ENCODE measurements around the gene ABR. TPM values are rescaled to one million over a fixed set of nuclear protein-coding genes. Genes with fewer than 3 reads are reported as not detected.

Gene ABR
- total RNA-seq, 1 experiment from 2014 or later = 35.4 TPM

GRCh38 chr17:1177016-1177700, 2.6 kb downstream of the ABR start:
- intact Hi-C loops (cut with micrococcal nuclease) = no loop called here
- peaks cover 3% of the 10 kb centered on the region; the same call in 1 of the 2 replicates for H3K4me1 ChIP-seq (ENCODE audit: insufficient read depth, low read length)
- H3K27me3 ChIP-seq (ENCODE audit: low read length) = no peaks in the 10 kb centered on the region
- ChIA-PET CTCF (interaction anchor here (0.6 kb wide), 1 partner anchor 119 kb away, joined by 3 read pairs; no protein-coding TSS in a partner anchor), POLR2A (ENCODE audit: unreplicated experiment) (no interaction called here)
- DNase-seq = peak; percentile 19
- no peaks in the 10 kb centered on the region for H3K36me3 ChIP-seq (ENCODE audit: low read depth, low read length)
- no peak overlapping the region for H2AFZ ChIP-seq (ENCODE audit: low read length)
- H3K4me3 ChIP-seq (ENCODE audit: low read length) = no peak overlapping the region
- no peaks in the 10 kb centered on the region for H3F3A ChIP-seq (ENCODE audit: low read length, unreplicated experiment)
- H3K27ac ChIP-seq (ENCODE audit: low read length) = no peak overlapping the region
- TF ChIP-seq CTCF (conservative IDR thresholded peaks at IDR 0.05; ENCODE audit: low read depth, low read length) = no peak
- TF ChIP-seq EZH2 (IDR thresholded peaks at IDR 0.05; ENCODE audit: low read length, unreplicated experiment) = no peak
- TF ChIP-seq EZH2phosphoT487 (IDR thresholded peaks at IDR 0.05; ENCODE audit: borderline replicate concordance, low read length) = no peak
- no TSS peak for BruUV-seq (replicated peaks)
- ATAC-seq = peak; percentile 36
- H3K79me2 ChIP-seq (ENCODE audit: low read length) = no peaks in the 10 kb centered on the region
- no peaks in the 10 kb centered on the region for H3K9me2 ChIP-seq (replicated peaks; ENCODE audit: low read length)
- no peak overlapping the region for H3K9ac ChIP-seq (ENCODE audit: low read length)
- H3K9me3 ChIP-seq (ENCODE audit: low read length) = no peaks in the 10 kb centered on the region
- H4K20me1 ChIP-seq (ENCODE audit: low read length) = no peaks in the 10 kb centered on the region
- H3K4me2 ChIP-seq (ENCODE audit: low read length) = no peak overlapping the region

- DNase-seq (no peak), ATAC-seq (no peak)
- no peaks in the 10 kb centered on the region for H3K36me3 ChIP-seq (ENCODE audit: low read depth, low read length)
- POLR2A ChIA-PET (ENCODE audit: unreplicated experiment) = no interaction called here
- no peak overlapping the region for H3K4me2 ChIP-seq (ENCODE audit: low read length)
- H3K79me2 ChIP-seq (ENCODE audit: low read length) = no peaks in the 10 kb centered on the region
- H4K20me1 ChIP-seq (ENCODE audit: low read length) = no peaks in the 10 kb centered on the region
- H3K9ac ChIP-seq (ENCODE audit: low read length) = no peak overlapping the region
- H3K4me1 ChIP-seq (ENCODE audit: insufficient read depth, low read length) = no peaks in the 10 kb centered on the region
- no peak overlapping the region for H3K27ac ChIP-seq (ENCODE audit: low read length)
- CTCF ChIA-PET = no interaction called here
- no peak overlapping the region for H3K4me3 ChIP-seq (ENCODE audit: low read length)
- BruUV-seq (replicated peaks) = no TSS peak
- no peaks in the 10 kb centered on the region for H3F3A ChIP-seq (ENCODE audit: low read length, unreplicated experiment)
- no peak overlapping the region for H2AFZ ChIP-seq (ENCODE audit: low read length)
- TF ChIP-seq EZH2 (IDR thresholded peaks at IDR 0.05; ENCODE audit: low read length, unreplicated experiment) = no peak
- no peak for TF ChIP-seq CTCF (conservative IDR thresholded peaks at IDR 0.05; ENCODE audit: low read depth, low read length)
- no peak for TF ChIP-seq EZH2phosphoT487 (IDR thresholded peaks at IDR 0.05; ENCODE audit: borderline replicate concordance, low read length)
- intact Hi-C loops (cut with micrococcal nuclease) = no loop called here
- H3K27me3 ChIP-seq (ENCODE audit: low read length) = no peaks in the 10 kb centered on the region
- no peaks in the 10 kb centered on the region for H3K9me3 ChIP-seq (ENCODE audit: low read length)
- no peaks in the 10 kb centered on the region for H3K9me2 ChIP-seq (replicated peaks; ENCODE audit: low read length)
Measured at GRCh38 chr17:1174263-1174880, 5.4 kb downstream of the ABR start.
